Astrocyte (in vitro differentiated cells and primary cell): ENCODE measurements around the gene HIPK2. TPM values are rescaled to one million over a fixed set of nuclear protein-coding genes. Genes with fewer than 3 reads are reported as not detected.

Experiments used
- DNase-seq: peaks from one replicate; pipeline ENCODE4 v3.0.0-alpha.2; 2010; ENCODE audit warnings: low read depth
- FAIRE-seq: peaks from 2 replicates; lab custom pipeline; 2011; peaks lifted over from hg19 to GRCh38; lab: Jason Lieb, UNC
- H2AFZ ChIP-seq: 2 replicates; pipeline ENCODE4 v1.6.0; 2012; ENCODE audit warnings: low read depth, low read length, inconsistent platforms
- H3K27ac ChIP-seq: 2 replicates; pipeline ENCODE4 v1.5.1; 2011; ENCODE audit warnings: low read depth, low read length, inconsistent platforms
- H3K27me3 ChIP-seq: 2 replicates; pipeline ENCODE4 v1.6.0; 2011; ENCODE audit warnings: low read length, inconsistent platforms; ENCODE audit not compliant: insufficient read depth
- H3K36me3 ChIP-seq: 2 replicates; pipeline ENCODE4 v1.5.1; 2011; ENCODE audit warnings: low read length, inconsistent platforms; ENCODE audit not compliant: insufficient read depth
- H3K4me1 ChIP-seq: 2 replicates; pipeline ENCODE4 v1.5.1; 2011; ENCODE audit warnings: low read length, inconsistent platforms; ENCODE audit not compliant: insufficient read depth
- H3K4me2 ChIP-seq: 2 replicates; pipeline ENCODE4 v1.6.0; 2012; ENCODE audit warnings: low read length, inconsistent platforms
- H3K4me3 ChIP-seq: 2 replicates; pipeline ENCODE4 v1.5.1; 2011; ENCODE audit warnings: low read depth, mild to moderate bottlenecking, low read length, inconsistent platforms; ENCODE audit not compliant: insufficient read depth
- H3K79me2 ChIP-seq: 2 replicates; pipeline ENCODE4 v1.6.0; 2012; ENCODE audit warnings: mild to moderate bottlenecking, low read length, inconsistent platforms; ENCODE audit not compliant: insufficient read depth
- H3K9ac ChIP-seq: 2 replicates; pipeline ENCODE4 v1.6.0; 2012; ENCODE audit warnings: mild to moderate bottlenecking, low read length, inconsistent platforms
- H3K9me3 ChIP-seq: 2 replicates; pipeline ENCODE4 v1.5.1; 2012; ENCODE audit warnings: low read depth, mild to moderate bottlenecking, low read length, inconsistent platforms; ENCODE audit not compliant: insufficient read depth
- H4K20me1 ChIP-seq: 2 replicates; pipeline ENCODE4 v1.6.0; 2012; ENCODE audit warnings: low read length, inconsistent platforms; ENCODE audit not compliant: insufficient read depth
- H3K27ac Mint-ChIP-seq: one replicate; pipeline ENCODE4 v1.8.0; 2021; ENCODE audit warnings: mild to moderate bottlenecking, mixed read lengths; ENCODE audit not compliant: unreplicated experiment
- H3K27me3 Mint-ChIP-seq: one replicate; pipeline ENCODE4 v1.8.0; 2021; ENCODE audit warnings: low read depth, mixed read lengths; ENCODE audit not compliant: unreplicated experiment
- H3K36me3 Mint-ChIP-seq: one replicate; pipeline ENCODE4 v1.8.0; 2021; ENCODE audit warnings: low read depth, mixed read lengths; ENCODE audit not compliant: unreplicated experiment
- H3K4me1 Mint-ChIP-seq: one replicate; pipeline ENCODE4 v1.8.0; 2021; ENCODE audit warnings: low read depth, mixed read lengths; ENCODE audit not compliant: unreplicated experiment
- H3K4me3 Mint-ChIP-seq: one replicate; pipeline ENCODE4 v1.8.0; 2021; ENCODE audit warnings: mild to moderate bottlenecking, moderate library complexity, mixed read lengths; ENCODE audit not compliant: unreplicated experiment
- H3K9me3 Mint-ChIP-seq: one replicate; pipeline ENCODE4 v1.8.0; 2021; ENCODE audit warnings: mild to moderate bottlenecking, mixed read lengths; ENCODE audit not compliant: unreplicated experiment
- CTCF ChIP-seq: IDR thresholded peaks from 2 replicates; pipeline ENCODE4 v1.5.1; 2011; ENCODE audit warnings: low read depth, mild to moderate bottlenecking, inconsistent platforms, low read length, moderate library complexity; ENCODE audit not compliant: insufficient read depth
- EZH2 ChIP-seq: IDR thresholded peaks from 2 replicates; pipeline ENCODE4 v1.6.1; 2012; ENCODE audit warnings: mild to moderate bottlenecking, low read length, inconsistent platforms; ENCODE audit not compliant: insufficient read depth
- total RNA-seq: library from RNA; stranded (reverse); gene quantifications from 2 replicates; pipeline ENCODE4 v1.2.1, GENCODE V29; 2021

The HIPK2 gene
- total RNA-seq, 1 donor from 2014 or later = 35.8 TPM

GRCh38 chr7:139523968-139524815, 253.6 kb downstream of the HIPK2 start:
- Mint-ChIP-seq H3K27me3 (peaks cover 54% of the 10 kb centered on the region), H3K27ac (no peak overlapping the region), H3K36me3 (peaks cover 2% of the 10 kb centered on the region), H3K4me3 (no peak overlapping the region), H3K9me3 (peaks cover 5% of the 10 kb centered on the region), H3K4me1 (peaks cover 7% of the 10 kb centered on the region)
- H3K27me3 ChIP-seq = peaks cover 25% of the 10 kb centered on the region
- no peak overlapping the region for H3K9ac ChIP-seq
- no peaks in the 10 kb centered on the region for H3K36me3 ChIP-seq
- FAIRE-seq (no peak), DNase-seq (no peak)
- H3K27ac ChIP-seq = no peak overlapping the region
- no peak for TF ChIP-seq CTCF
- TF ChIP-seq EZH2 = peak; percentile 21
- no peaks in the 10 kb centered on the region for H3K9me3 ChIP-seq
- no peak overlapping the region for H2AFZ ChIP-seq
- H3K4me3 ChIP-seq = no peak overlapping the region
- H3K4me2 ChIP-seq = peak overlapping the region; percentile 50
- H3K4me1 ChIP-seq = peaks cover 9% of the 10 kb centered on the region
- H4K20me1 ChIP-seq = no peaks in the 10 kb centered on the region
- no peaks in the 10 kb centered on the region for H3K79me2 ChIP-seq

- H3K27me3 Mint-ChIP-seq = peaks cover 48% of the 10 kb centered on the region
- no peak for FAIRE-seq
- Histone ChIP-seq H3K36me3 (no peaks in the 10 kb centered on the region), H3K4me2 (peak within 1 kb of the TSS; percentile 68), H3K27me3 (peaks cover 26% of the 10 kb centered on the region), H2AFZ (peak within 1 kb of the TSS; percentile 64), H3K79me2 (no peaks in the 10 kb centered on the region), H4K20me1 (no peaks in the 10 kb centered on the region), H3K9me3 (no peaks in the 10 kb centered on the region), H3K4me1 (peaks cover 9% of the 10 kb centered on the region), H3K9ac (no peak within 1 kb of the TSS), H3K27ac (no peak within 1 kb of the TSS), H3K4me3 (peak within 1 kb of the TSS; percentile 29)
- H3K9me3 Mint-ChIP-seq = peaks cover 5% of the 10 kb centered on the region
- peak within 1 kb of the TSS; percentile 40 for H3K4me3 Mint-ChIP-seq
- H3K4me1 Mint-ChIP-seq = peaks cover 7% of the 10 kb centered on the region
- no peak for TF ChIP-seq CTCF
- peak; percentile 73 for TF ChIP-seq EZH2
- no peak within 1 kb of the TSS for H3K27ac Mint-ChIP-seq
- no peak for DNase-seq
- H3K36me3 Mint-ChIP-seq = peaks cover 2% of the 10 kb centered on the region
These were observed 254.4 kb downstream of the HIPK2 start, which contains the start of gene CLEC2L for GRCh38 chr7:139523199-139523941. Gene CLEC2L (plus strand): TSS chr7:139523685. CDS start chr7:139523928, 243 bp downstream.
